Measurements from ENCODE around the gene POP4. TPM values are rescaled to one million over a fixed set of nuclear protein-coding genes. Genes with fewer than 3 reads are reported as not detected.

POP4 gene
- total RNA-seq, 2 donors from 2014 or later: 57.5 to 61.8 TPM

DNA sequence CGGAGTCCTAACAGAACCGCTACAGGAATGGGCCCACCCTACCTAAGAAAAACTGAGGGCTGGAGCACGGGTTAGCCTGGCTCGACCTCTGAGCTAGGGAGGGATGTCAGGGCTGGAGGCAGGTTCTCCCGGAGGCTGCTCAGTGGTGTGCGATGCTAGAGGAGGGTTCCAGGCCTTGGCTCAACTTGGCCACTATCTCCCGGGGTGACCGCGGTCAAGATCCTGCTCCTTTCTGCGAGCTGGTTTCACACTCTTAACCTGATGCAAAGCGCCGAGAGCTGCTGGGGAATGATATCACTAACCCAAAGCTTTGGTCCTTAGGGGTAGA, 301 bp downstream of the POP4 start:
- intact Hi-C loops (cut with DNase I, micrococcal nuclease): loop anchor here in 1 of 2 donors (5.0 kb wide), 1 partner anchor 111 kb away; the partner anchor contains the start of gene C19orf12

DNA sequence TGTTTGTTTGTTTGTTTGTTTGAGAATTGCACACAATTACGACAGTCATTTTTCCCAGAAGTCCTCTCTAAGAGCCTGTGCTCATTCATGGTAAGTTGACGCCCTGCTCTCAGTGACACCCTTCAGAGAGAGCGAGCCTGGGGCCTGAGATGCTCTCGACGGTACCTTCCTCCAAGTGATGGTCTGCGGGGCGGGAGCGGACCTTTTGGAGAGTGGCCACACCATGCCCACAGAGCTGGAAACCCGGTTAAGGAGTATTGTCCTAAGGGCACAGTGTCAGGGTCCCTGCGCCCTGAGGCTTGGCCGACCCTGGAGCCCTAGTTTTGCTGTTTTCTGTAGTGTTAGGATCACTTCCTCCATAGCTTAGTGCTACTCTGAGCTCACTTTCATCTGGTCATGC, 3.6 kb downstream of the POP4 start:
- no peak for DNase-seq
- ATAC-seq: no peak
- intact Hi-C loops (cut with DNase I, micrococcal nuclease): loop anchor here (5.0 to 10.0 kb wide), 2 partner anchors 105 to 108 kb away; partner anchors contain the start of gene C19orf12 (in 2 of the 2)

More for the DNA sequence above, 301 bp downstream of the POP4 start:
- ATAC-seq: peak; percentile 52
- no peak for DNase-seq

DNA sequence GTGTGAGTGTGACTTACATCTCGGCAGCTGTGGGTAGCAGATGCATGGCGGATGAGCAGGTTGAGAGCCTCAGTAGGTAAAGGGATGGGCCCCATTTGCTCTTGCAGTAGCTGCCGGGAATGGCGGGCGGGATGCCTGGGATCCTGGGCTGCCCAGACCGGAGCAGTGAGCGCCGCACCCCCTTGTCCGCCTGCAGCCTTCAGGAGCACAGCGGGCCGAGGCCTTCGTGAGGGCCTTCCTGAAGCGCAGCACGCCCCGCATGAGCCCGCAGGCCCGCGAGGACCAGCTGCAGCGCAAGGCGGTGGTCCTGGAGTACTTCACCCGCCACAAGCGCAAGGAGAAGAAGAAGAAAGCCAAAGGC, 4.1 kb downstream of the POP4 start:
- DNase-seq (peak in 1 of 2 donors; percentile 13), ATAC-seq (no peak)
- intact Hi-C loops (cut with DNase I, micrococcal nuclease): loop anchor here in 1 of 2 donors (10.0 kb wide), 1 partner anchor 105 kb away; the partner anchor contains the start of gene C19orf12

DNA sequence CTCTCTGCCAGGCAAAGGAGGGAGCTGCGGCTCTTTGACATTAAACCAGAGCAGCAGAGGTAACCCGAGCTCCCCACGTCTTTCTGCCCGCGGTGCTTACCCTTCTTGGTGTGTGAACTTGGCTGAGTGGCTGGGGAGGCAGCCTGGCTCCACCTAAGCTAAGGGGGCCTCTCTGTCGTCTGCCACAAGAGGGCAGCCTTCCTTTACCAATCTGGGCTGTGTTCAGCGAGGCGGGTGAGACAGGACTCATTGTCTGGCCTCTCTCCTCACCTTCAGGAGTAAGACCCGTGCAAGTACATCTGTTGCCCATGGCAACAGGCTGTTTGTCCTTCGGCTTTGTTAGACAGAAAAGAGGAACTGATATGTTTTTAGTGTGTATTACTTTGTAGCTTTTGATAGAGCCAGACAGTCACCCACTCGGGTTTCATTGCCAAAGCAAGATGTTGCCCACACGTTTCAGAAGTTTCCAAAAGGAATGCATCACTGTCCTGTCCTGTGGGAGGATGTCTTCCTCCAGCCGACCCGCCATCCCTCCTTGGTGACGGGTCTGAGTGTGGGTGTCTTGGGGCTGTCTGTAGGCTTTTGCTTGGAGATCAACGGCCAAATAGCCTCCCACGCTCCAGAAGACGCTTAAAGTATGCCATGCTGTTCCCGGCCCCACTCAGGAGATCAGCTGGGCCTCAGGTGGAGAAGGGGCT, 4.6 kb downstream of the POP4 start:
- DNase-seq (peak; percentile 63 to 85), ATAC-seq (peak; percentile 63)
- intact Hi-C loops (cut with DNase I, micrococcal nuclease): loop anchor here in 1 of 2 donors (10.0 kb wide), 1 partner anchor 104 kb away; the partner anchor contains the start of gene C19orf12

DNA sequence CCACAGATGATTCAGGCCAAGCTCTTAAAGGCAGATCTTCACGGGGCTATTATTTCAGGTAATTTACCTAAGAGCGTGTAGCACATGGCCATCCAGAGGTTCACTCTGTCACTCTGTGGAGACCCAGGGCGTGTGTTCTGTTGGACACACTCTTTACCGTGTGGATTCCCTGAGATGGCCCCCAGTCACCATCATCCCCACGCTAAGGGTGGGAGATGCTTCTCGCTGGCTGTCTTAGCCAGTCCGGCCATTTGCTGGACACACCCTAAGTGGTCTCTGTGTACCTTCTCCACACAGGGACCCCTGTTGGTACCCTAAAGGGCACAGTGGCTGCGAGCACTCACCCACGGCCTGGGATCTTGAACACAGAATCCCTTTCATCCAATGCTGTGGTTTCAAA, 6.0 kb downstream of the POP4 start:
- DNase-seq (no peak), ATAC-seq (no peak)
- intact Hi-C loops (cut with DNase I, micrococcal nuclease): loop anchor here in 1 of 2 donors (10.0 kb wide), 1 partner anchor 103 kb away; the partner anchor contains the start of gene C19orf12

DNA sequence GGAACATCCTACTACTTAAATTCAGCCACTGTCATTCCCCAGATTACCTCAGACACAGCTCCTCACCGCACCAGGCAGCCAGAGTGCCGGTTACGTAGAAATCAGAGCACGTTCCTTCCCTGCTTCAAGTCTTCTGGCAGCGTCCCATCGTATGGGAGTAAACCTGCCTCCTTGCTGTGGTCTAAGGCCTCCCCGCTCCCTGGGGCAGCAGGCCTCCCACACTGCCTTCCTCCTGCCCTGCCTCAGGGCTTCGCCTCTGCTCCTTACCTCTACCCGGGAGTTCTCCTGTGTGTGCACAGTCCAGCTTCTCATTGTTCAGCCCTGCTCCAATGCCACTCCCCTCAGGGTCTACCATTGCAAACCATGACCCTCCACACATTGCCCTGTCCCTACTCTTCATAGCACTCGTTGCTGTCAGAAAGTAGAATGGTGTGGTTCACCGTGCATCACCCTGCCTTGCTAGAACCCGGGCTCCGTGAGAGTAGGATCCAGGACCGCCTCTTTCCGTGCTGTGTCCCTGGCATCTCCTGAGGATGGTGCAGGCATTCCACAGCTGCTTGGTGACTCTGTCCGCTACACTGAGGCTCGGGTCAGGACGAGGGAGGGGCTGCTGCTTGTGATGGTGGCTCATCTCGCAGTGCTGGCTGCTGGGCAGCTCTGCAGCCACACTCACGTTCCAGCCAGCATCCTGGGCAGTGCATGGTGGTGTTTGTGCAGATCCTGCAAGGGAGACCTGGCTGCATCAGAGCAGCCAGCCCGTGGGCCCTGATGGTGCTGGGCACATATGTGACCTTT, 6.9 kb downstream of the POP4 start:
- no peak for DNase-seq
- no peak for ATAC-seq
- intact Hi-C loops (cut with DNase I, micrococcal nuclease): loop anchor here in 1 of 2 donors (10.0 kb wide), 1 partner anchor 102 kb away; the partner anchor contains the start of gene C19orf12

DNA sequence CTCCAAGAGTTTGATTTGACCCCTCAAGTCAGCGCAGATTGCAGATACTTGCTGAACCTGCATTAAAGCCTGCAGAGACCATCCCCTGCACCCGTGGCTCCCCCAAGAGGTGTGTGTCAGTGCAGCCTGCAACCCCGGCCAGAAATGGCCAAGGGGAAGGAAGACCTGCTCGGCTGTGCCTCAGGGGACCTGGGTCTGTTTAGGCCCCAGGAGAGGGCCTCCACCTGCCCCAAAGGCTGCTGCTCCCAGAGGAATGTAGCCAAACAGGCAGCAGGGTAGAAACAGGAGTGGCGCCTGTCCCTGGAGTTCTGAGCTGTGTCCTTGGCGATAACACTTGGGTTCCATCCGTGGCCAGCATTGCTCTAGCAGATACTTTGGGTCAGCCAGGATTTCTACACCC, 8.0 kb downstream of the POP4 start:
- no peak for DNase-seq
- no peak for ATAC-seq
- intact Hi-C loops (cut with DNase I, micrococcal nuclease): loop anchor here in 1 of 2 donors (10.0 kb wide), 1 partner anchor 101 kb away; the partner anchor contains the start of gene C19orf12

DNA sequence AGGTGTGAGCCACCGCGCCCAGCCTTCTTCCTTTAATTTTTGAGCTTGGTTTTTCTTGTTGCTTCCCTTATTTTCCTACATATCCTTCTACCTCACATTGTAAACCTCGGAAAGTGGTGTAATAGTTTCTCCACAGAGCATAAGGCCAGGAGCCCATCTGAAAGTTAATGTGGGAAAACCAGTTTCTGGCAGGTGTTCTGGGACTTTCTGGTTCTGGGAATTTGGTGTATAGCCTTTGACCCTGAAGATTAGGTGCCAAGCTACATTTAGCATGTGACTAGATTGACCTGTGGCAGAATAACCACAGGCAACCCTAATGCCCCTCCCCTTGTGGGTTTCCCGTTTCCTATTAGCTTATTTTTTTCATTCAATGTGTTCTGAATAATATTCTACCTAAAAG, 8.7 kb downstream of the POP4 start:
- no peak for ATAC-seq
- DNase-seq: no peak

DNA sequence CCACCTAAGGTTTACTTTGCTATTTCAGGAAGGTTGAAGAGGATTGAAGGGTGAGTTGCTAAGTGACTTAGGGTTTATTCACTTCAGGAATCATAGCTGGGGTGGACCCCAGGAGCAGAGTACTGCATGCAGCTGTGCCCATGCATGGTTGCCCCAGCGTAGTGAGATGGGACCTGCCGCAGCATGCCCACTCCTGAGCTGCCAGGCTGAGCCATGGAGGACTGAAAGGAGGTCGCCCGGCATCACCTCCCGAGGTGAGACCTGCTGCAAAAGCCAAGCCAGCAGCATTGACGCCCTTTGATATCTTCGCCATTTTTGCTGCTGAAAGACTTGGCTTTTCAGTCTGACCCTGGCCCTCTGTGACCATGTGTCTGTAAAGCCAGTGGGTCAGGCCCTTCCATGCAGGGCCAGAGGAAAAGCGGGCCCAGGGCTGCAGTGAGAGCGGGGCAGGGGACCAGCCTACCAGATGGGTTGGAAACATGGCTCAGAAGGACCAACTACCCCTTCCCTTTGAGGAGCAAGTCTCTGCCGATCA, 9.9 kb downstream of the POP4 start:
- intact Hi-C loops (cut with DNase I, micrococcal nuclease): loop anchor here in 1 of 2 donors (10.0 kb wide), 1 partner anchor 99 kb away; the partner anchor contains the start of gene C19orf12
- DNase-seq: no peak
- peak; percentile 11 for ATAC-seq

More for the DNA sequence above, 8.7 kb downstream of the POP4 start:
- intact Hi-C loops (cut with DNase I, micrococcal nuclease): loop anchor here in 1 of 2 donors (10.0 kb wide), 1 partner anchor 100 kb away; the partner anchor contains the start of gene C19orf12

DNA sequence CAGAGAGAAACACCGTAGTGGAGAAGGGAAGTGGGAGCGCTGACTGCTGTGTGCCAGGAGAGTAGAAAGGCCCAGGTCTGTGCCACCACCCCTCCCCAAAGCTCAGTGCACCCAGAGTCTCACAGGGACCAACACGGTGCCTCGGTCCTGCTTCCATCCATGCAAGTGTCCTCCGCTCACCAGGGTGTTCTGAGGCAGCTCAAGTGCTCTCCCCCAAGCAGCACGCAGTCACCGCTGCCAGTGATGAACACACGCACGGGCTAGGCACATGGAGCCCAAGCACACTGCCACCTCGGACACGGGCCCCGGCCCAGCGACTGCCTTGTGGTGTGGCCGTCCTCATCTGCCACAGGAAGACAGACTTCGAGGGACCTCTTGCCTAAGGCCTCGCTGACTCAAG, 10.5 kb downstream of the POP4 start:
- ATAC-seq: no peak
- DNase-seq: no peak
- intact Hi-C loops (cut with DNase I, micrococcal nuclease): loop anchor here in 1 of 2 donors (10.0 kb wide), 1 partner anchor 98 kb away; the partner anchor contains the start of gene C19orf12

DNA sequence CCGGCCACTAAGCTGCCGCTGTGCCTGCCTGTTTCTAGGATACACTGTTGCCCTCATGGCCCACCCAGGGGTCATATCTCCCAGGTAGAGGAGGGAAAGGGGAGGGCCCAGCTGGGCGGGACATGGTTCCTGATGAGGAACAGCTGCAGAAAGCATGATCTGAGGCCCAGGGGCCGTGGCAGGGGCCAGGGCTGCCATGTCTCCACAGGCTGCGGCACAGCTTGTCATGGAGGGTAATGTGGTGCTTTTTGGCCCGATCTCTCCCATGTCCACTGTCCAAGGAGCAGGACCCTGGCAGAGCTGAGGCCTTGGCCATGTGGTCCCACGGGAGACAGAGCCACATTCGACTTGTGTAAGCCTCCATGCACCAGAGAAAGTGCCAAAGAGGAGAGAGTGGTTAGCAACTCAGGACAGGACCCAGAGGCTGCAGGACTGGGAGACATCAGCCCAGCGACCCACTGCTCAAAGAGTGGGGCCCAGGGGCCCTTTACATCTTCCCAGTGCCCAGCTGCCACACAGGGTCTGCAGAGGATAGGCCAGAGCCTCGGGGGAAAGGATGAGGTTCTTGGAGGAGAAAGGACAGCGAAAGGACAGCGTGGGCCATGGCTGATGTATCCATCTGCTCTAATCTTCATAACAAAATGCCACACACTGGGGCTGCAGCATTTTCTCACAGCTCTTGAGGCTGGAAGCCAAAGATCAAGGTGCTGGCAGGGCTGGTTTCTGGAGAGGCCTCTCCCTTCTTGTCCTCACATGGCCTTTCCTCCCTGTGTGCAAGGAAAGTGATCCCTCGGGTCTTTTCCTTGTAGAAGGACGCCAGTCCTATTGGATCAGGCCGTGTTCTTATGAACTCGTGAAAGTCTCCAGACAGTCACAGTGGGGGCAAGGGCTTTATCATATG, 11.5 kb downstream of the POP4 start:
- DNase-seq (no peak), ATAC-seq (peak; percentile 21)
- intact Hi-C loops (cut with DNase I, micrococcal nuclease): loop anchor here in 1 of 2 donors (10.0 kb wide), 1 partner anchor 97 kb away; the partner anchor contains the start of gene C19orf12

DNA sequence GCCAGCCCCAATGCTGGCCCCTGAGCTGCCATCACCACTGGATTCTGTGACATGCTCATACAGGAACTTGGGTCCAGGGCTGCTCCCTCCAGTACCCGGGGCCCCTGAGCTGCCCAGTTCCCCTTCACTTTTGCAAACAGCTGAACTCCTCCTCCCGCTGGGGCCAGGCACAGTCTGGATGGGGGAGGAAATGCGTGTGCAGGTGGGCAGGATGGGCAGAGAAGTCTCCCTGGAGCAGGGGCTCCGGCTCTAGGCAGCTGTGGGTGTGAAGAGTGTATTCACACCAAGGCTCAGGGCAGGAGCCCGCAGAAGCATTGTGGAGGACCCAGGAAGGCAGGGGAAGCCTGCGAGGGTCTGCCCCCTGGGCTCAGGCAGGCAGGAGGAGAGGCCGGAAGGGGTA, 12.4 kb downstream of the POP4 start:
- intact Hi-C loops (cut with DNase I, micrococcal nuclease): loop anchor here in 1 of 2 donors (10.0 kb wide), 1 partner anchor 96 kb away; the partner anchor contains the start of gene C19orf12
- no peak for DNase-seq
- no peak for ATAC-seq

DNA sequence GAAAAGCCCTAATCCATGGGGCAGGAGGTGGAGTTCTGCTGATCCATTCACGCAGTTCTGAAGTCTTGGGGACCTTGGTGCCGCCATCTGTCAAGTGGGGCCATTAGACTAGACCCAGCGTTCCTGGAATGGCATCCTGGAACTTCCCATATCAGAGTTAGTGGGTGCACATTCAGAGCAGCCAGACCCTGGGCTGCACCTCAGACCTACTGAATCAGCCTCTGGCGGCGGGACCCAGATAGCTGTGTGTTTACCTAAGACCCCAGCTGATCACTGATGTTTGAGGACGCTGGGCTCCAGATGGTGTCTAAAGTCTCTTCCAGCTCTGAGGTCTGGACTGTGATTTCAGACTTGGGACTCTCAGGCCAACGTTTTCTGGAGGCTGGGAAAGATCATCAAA, 12.8 kb downstream of the POP4 start:
- intact Hi-C loops (cut with DNase I, micrococcal nuclease): loop anchor here in 1 of 2 donors (10.0 kb wide), 1 partner anchor 96 kb away; the partner anchor contains the start of gene C19orf12
- DNase-seq (no peak), ATAC-seq (no peak)

DNA sequence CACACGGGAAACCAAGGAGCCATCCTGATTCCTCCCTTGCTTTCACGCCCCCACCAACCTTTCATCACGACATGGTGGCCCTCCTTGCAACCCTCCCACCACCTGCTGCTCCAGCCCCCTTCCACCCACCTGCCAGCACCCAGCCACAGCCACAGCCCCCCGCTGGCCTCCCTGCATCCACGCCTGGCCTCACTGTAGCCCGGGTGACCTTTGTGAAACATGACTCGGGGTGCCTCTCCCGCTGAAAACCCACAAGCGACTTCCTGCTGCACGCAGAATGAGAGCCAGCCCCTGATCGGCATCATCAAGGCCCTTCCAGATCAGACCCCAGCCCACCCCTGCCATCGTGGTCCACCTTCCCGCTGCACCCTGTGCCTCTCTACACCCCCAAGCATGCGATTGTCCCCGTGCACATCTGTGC, 14.9 kb downstream of the POP4 start:
- intact Hi-C loops (cut with DNase I, micrococcal nuclease): no loop called here
- DNase-seq (no peak), ATAC-seq (no peak)

DNA sequence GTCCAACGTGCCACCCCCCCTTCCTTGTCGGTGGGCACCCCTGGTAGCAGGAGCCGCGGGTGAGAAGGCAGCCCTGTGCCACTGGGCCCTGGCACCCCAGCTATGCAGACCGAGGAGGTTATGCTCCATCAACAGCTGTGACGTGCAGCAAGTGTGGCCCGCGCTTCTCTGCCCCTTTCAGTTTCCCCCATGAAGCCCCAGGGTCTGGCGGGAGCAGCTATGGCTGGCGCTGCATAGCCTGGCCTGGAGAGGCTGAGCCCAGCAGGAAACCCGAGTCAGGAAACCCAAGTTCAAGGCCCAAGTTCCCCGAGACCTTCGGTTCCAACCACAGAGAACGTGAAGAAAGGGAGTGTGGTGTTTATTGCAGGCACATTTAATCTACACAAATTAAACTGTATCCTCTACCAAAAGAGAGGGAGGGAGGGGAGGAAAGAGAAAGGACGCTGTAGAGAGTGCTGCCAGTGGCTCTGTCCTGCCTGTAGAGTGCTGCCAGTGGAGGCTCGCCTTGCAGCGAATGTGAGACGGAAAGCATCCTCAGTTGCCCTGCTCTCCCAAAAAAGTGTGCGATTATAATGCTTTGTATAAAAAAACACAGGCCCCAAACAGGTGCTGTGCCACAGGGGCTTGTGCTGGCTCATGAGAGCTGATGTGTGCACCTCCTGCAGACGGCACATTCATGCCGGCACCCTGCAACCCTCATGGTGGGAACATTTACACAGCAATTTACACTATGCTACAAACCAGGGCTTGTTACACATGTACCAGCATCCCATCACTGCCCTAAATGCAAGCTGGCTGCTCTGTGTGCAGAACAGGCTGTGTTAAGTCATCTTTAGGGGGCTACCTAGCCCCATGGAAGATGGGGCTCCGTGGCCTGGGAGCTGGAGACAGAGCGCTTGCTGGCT, 16.3 kb downstream of the POP4 start:
- intact Hi-C loops (cut with DNase I, micrococcal nuclease): no loop called here
- ATAC-seq (no peak), DNase-seq (no peak)

DNA sequence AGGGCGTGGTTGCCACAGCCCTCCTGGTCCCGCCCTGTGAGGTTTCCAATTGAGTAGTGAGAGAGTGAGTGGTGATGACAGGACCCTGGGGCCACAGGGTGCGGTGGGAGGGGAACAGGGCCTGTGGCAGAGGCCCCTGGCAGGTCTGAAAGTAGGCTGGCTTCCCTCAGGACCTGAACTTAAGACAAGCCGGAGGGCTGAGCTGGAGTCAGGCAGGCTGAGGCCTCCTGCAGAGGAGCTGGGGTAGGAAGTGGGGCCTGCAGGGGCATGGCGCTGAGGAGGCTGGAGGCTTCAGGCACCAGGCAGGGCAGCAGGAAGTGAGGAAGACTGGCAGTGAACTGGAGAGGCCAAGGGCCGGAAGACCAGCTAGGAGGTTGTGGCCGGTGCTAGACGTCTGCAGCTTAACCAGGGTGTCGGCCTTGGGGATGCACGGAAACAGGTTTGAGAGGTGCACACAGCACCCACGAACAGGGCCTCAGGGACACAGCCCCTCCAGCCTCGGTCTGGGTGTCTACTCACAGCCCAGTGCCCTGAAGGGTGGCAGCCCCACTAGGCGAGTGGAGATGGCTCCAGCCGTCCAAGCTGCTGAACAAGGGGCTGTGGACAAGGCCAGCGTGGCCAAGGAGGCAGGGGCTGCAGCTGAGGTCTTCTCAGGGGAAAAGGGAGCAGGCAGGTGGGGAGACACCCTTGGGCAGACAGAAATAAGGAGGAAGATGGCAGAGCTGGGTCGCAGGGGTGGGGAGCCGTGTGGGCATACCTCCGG, 17.8 kb downstream of the POP4 start:
- DNase-seq (no peak), ATAC-seq (peak; percentile 19)
- intact Hi-C loops (cut with DNase I, micrococcal nuclease): no loop called here
